Esophagus squamous epithelium (tissue), 5 donors: ENCODE measurements around the gene CHD2. TPM values are rescaled to one million over a fixed set of nuclear protein-coding genes. Genes with fewer than 3 reads are reported as not detected.

Experiments used
- DNase-seq: peaks from one replicate; lab custom pipeline; 2025; lab: John Stamatoyannopoulos, UW
- H3K27ac ChIP-seq, 4 donors: fragments of 200-600 bp; sonication (generic); one replicate each; pipeline ENCODE4 v1.5.1; 2016 to 2019; ENCODE audit warnings: mild to moderate bottlenecking in 1 of 4
- H3K27me3 ChIP-seq, 4 donors: fragments of 200-600 bp; sonication (generic); 1 replicate in 3 of 4; 2 replicates in 1 of 4; pipeline versions ENCODE4 v1.5.1 to v1.6.0; 2017 to 2021; ENCODE audit warnings: antibody characterized with exemption in 1 of 4
- H3K36me3 ChIP-seq, 3 donors: fragments of 200-600 bp; sonication (generic); one replicate each; pipeline ENCODE4 v1.5.1; 2016 to 2019
- H3K4me1 ChIP-seq, 3 donors: fragments of 200-600 bp; sonication (generic); one replicate each; pipeline ENCODE4 v1.5.1; 2017 to 2019
- H3K4me3 ChIP-seq, 4 donors: fragments of 200-600 bp; sonication (generic); 1 replicate in 3 of 4; 2 replicates in 1 of 4; pipeline ENCODE4 v1.5.1; 2016 to 2019; ENCODE audit warnings: mild to moderate bottlenecking in 2 of 4, moderate library complexity in 1 of 4
- H3K9me3 ChIP-seq, 3 donors: fragments of 200-600 bp; sonication (generic); one replicate each; pipeline ENCODE4 v1.5.1; 2016 to 2019
- POLR2A ChIP-seq, 4 donors: fragments of 450-650 bp; IDR thresholded peaks; one replicate each; pipeline ENCODE4 v1.6.1; 2017; ENCODE audit warnings: antibody characterized with exemption in 4 of 4, mild to moderate bottlenecking in 4 of 4, moderate library complexity in 3 of 4
- WGBS, 2 donors: methylation state at CpG; one replicate each; pipeline ENCODE4 v1.1.5; 2018; 5-methylcytosine and 5-hydroxymethylcytosine counted together
- intact Hi-C: fragments of 100-400 bp; cut with DNase I; formaldehyde crosslinking; loops from one replicate; pipeline ENCODE4 v1.15.0; 2022
- total RNA-seq, 4 donors: library from RNA; depleted of rRNA; stranded (reverse); fragments of >200 nt; gene quantifications; one replicate each; pipeline ENCODE4 v1.1.0, GENCODE V29; 2016
- TF ChIP-seq, protein P1 (sequence below), 6 experiments: fragments of 450-650 bp in 4 of 6; fragments of 200-600 bp in 2 of 6; sonication (generic) in 2 of 6; IDR thresholded peaks; one replicate each; pipeline ENCODE4 v1.5.1; 2016 to 2019; ENCODE audit warnings: antibody characterized with exemption in 6 of 6, mild to moderate bottlenecking in 4 of 6, moderate library complexity in 4 of 6
- donor health status: DM: yes; HTN: yes; CAD: no.

The CHD2 gene
- total RNA-seq, 4 donors from 2014 or later: 36.1 to 132 (median 74.8) TPM

DNA sequence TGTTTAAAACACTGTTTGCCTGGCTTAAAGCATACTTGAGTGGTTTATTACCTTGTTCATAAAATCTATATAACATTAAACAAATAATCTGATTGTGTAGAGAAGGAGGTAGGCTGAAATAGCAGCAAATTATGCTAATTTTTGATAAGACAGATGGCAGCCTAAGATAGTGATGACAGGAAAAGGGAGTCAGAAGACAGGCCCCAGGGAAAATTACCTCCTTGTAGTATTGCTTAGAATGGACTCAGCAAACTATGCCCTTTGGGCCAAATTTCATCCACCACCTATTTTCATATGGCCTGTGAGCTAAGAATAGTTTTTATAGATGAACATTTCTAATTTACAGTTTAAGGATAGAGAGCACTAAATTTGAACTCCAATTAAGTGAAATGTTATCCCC, 37.8 kb downstream of the CHD2 start:
- intact Hi-C loops: loop anchor here (10.0 kb wide), 1 partner anchor 47 kb away; no protein-coding TSS in a partner anchor
- no peak for DNase-seq
- TF ChIP-seq, protein P1, sequence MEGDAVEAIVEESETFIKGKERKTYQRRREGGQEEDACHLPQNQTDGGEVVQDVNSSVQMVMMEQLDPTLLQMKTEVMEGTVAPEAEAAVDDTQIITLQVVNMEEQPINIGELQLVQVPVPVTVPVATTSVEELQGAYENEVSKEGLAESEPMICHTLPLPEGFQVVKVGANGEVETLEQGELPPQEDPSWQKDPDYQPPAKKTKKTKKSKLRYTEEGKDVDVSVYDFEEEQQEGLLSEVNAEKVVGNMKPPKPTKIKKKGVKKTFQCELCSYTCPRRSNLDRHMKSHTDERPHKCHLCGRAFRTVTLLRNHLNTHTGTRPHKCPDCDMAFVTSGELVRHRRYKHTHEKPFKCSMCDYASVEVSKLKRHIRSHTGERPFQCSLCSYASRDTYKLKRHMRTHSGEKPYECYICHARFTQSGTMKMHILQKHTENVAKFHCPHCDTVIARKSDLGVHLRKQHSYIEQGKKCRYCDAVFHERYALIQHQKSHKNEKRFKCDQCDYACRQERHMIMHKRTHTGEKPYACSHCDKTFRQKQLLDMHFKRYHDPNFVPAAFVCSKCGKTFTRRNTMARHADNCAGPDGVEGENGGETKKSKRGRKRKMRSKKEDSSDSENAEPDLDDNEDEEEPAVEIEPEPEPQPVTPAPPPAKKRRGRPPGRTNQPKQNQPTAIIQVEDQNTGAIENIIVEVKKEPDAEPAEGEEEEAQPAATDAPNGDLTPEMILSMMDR (IDR thresholded peaks at IDR 0.05): no peak
- no peak for TF ChIP-seq POLR2A (IDR thresholded peaks at IDR 0.05)
- Histone ChIP-seq H3K4me3 (no peak overlapping the region), H3K27me3 (no peaks in the 10 kb centered on the region), H3K36me3 (peaks cover 22 to 98% (median 51%) of the 10 kb centered on the region in 3 donors), H3K9me3 (no peaks in the 10 kb centered on the region), H3K4me1 (no peaks in the 10 kb centered on the region), H3K27ac (no peak overlapping the region)

DNA sequence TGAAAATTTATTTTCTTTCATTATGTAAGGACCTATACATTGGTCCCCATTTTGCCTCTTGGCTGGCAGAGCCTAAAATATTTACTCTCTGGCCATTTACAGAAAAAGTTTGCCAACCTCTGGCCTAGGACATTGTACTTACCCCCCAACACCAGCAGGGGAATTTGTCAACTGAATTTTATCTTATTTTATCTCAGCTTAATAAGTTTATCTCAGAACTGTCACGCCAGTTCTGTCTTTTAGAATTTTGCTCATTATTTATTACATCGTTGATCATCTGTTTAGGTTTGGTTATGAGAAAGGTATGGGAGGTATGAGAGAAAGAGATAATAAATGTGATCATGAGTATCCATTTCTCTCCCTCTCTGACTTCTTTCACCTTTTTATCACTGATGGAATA, 38.3 kb downstream of the CHD2 start:
- TF ChIP-seq, protein P1 (IDR thresholded peaks at IDR 0.05): peak in 3 of 6 experiments; percentile 9 to 42 (median 16)
- TF ChIP-seq POLR2A (IDR thresholded peaks at IDR 0.05): no peak
- Histone ChIP-seq H3K4me3 (no peak overlapping the region), H3K27me3 (no peaks in the 10 kb centered on the region), H3K4me1 (no peaks in the 10 kb centered on the region), H3K36me3 (peaks cover 20 to 98% (median 54%) of the 10 kb centered on the region in 3 donors), H3K9me3 (no peaks in the 10 kb centered on the region), H3K27ac (no peak overlapping the region)
- intact Hi-C loops: loop anchor here (10.0 kb wide), 1 partner anchor 46 kb away; no protein-coding TSS in a partner anchor
- WGBS, 2 donors: 96 to 97% methylated on average over 2 of the region's 2 CpGs
- DNase-seq: no peak

DNA sequence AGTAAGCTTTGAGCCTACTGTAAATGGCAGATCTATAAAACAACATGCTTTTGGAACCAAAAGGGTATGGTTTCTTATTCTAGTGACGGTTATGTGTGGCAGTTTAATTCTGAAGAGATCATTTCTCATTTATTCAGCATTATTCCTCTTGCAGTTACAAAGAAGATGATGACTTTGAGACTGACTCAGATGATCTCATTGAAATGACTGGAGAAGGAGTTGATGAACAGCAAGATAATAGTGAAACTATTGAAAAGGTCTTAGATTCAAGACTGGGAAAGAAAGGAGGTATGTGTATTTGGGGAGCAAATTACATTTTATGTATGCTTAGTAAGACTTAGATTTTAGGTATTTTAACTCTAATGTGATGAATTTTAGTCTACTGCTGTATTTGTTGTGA, 41.5 kb downstream of the CHD2 start:
- intact Hi-C loops: no loop called here
- Histone ChIP-seq H3K27ac (no peak overlapping the region), H3K4me1 (no peaks in the 10 kb centered on the region), H3K4me3 (no peak overlapping the region), H3K27me3 (no peaks in the 10 kb centered on the region), H3K9me3 (no peaks in the 10 kb centered on the region), H3K36me3 (peaks cover 27 to 98% (median 54%) of the 10 kb centered on the region in 3 donors)
- TF ChIP-seq, protein P1 (IDR thresholded peaks at IDR 0.05): no peak
- TF ChIP-seq POLR2A (IDR thresholded peaks at IDR 0.05): no peak
- WGBS, 2 donors: 81 to 100% methylated on average over 1 of the region's 1 CpG
- no peak for DNase-seq

DNA sequence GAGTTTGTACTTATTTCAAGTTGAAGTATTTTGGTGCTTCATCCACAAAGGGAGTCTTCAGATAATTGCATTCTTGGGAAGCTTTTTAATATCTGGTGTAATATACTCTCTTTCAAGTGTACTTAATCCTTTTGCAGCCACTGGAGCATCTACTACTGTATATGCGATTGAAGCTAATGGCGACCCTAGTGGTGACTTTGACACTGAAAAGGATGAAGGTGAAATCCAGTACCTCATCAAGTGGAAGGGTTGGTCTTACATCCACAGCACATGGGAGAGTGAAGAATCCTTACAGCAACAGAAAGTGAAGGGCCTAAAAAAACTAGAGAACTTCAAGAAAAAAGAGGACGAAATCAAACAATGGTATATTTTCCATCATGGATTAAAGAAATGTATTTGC, 42.6 kb downstream of the CHD2 start:
- intact Hi-C loops: no loop called here
- DNase-seq: no peak
- H3K36me3 ChIP-seq: peaks cover 37 to 98% (median 62%) of the 10 kb centered on the region in 3 donors
- no peak overlapping the region for H3K4me3 ChIP-seq
- no peaks in the 10 kb centered on the region for H3K27me3 ChIP-seq
- no peaks in the 10 kb centered on the region for H3K4me1 ChIP-seq
- H3K27ac ChIP-seq: no peak overlapping the region
- TF ChIP-seq, protein P1 (IDR thresholded peaks at IDR 0.05): peak in 1 of 6 experiments; percentile 18
- TF ChIP-seq POLR2A (IDR thresholded peaks at IDR 0.05): no peak
- peaks cover 0 to 6% (median 0%) of the 10 kb centered on the region in 3 donors for H3K9me3 ChIP-seq
- 97 to 98% methylated on average over 3 of the region's 3 CpGs for WGBS, 2 donors

DNA sequence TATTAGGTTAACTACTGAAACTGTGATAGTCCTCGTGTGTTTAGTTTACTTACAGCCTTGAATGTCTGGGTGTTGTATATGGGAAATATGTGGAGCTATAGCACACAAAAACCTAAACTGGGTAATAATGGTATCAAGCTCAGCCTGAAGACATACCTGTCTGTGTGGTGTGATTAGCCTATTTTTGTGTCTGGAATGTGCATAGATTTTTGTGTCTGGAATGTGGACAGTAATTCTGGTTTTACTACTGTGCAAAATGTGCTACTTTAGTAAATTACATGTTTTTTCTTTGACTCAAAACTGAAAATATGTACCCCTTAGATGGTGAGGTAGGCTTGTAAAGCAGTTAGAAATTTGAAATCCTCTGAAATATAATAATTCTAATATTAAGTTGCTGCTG, 43.5 kb downstream of the CHD2 start:
- intact Hi-C loops: no loop called here
- Histone ChIP-seq H3K9me3 (peaks cover 0 to 15% (median 5%) of the 10 kb centered on the region in 3 donors), H3K4me1 (no peaks in the 10 kb centered on the region), H3K27ac (no peak overlapping the region), H3K4me3 (no peak overlapping the region), H3K36me3 (peaks cover 46 to 98% (median 63%) of the 10 kb centered on the region in 3 donors), H3K27me3 (no peaks in the 10 kb centered on the region)
- no peak for TF ChIP-seq POLR2A (IDR thresholded peaks at IDR 0.05)
- TF ChIP-seq, protein P1 (IDR thresholded peaks at IDR 0.05): no peak
- 60 to 76% methylated on average over 1 of the region's 1 CpG for WGBS, 2 donors
- no peak for DNase-seq
